HG02970 (cell line): ENCODE data around the gene RAB33B.
"Not testable (repeated sequence)": the region's sequence is repeated elsewhere in the genome, so short reads cannot be mapped to it uniquely, and the experiment has no call there.

Experiments
- ATAC-seq: cut with Tn5 transposase; IDR thresholded peaks from one replicate; pipeline ENCODE4 v1.9.1; 2021; ENCODE audit warnings: mild to moderate bottlenecking, moderate library complexity, moderate number of reproducible peaks; ENCODE audit not compliant: unreplicated experiment, low FRiP score

The RAB33B gene

DNA sequence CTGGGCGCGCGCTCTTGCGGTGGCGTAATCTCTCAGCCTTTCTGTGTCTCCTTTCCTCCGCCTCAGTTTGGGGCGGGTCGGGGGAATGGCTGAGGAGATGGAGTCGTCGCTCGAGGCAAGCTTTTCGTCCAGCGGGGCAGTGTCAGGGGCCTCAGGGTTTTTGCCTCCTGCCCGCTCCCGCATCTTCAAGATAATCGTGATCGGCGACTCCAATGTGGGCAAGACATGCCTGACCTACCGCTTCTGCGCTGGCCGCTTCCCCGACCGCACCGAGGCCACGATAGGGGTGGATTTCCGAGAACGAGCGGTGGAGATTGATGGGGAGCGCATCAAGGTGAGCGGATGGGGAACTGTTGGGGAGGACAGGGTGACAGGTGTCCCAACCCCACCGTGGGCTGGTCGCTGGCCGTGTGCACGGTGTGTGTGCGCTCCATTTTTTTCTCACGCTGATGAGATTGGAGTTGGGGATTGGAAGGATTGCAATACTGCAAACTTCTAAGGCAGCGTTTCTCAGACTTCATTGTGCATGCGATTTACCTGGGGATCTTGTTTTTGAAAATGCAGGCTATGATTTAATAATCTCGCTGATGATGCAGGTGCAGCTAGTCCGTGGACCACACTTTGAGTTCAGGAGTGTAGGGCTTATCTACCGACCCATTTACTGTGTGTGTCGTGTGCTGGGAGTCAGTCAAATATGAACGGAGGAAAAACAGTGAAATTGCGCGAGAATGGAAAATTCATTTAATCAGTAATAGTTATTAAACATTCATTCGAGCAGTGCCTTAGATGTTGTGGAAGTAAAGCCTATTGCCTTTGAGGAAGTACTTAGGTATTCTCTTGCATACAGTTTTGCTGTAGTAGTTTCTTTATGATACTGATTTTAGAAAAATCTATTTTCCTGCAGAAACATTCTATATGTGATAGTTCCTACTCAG is at the start of gene RAB33B:
Gene RAB33B (plus strand): TSS at position 11 of the 935 bp plus-strand sequence. CDS start 75 bp downstream, at position 86.
- no peak for ATAC-seq

DNA sequence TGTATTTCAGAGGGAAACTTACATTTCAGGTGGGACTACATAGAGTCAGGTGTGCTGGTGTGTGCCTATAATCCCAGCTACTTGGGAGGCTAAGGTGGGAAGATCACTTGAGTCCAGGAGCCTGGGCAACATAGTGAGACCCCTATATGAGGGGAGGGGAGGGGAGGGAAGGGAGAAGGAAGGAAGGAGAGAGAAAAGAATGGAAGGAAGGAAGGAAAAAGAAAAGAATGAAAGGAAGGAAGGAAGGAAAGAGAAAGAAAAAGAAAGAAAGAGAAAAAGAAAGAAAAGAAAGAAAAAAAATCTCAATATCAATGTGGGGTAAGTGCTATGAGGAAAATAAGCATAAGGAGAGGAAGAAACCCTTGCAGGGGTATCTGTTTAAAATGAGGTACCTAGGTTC is 43.6 kb upstream of the RAB33B start:
- no peak for ATAC-seq

DNA sequence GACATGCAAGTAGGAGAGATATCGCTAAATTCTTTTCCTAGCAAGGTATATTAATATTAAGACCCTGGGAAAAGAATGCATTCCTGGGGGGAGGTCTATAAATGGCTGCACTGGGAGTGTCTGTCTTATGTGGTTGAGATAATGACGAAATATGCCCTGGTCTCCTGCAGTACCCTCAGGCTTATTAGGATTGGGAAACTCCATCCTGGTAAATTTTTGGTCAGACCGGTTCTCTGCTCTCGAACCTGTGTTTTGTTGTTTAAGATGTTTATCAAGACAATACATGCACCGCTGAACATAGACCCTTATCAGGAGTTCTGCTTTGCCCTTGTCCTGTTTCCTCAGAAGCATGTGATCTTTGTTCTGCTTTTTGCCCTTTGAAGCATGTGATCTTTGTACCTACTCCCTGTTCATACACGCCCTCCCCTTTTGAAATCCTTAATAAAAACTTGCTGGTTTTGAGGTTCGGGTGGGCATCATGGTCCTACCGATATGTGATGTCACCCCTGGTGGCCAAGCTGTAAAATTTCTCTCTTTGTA is 39.2 kb upstream of the RAB33B start:
- not testable (repeated sequence) for ATAC-seq

DNA sequence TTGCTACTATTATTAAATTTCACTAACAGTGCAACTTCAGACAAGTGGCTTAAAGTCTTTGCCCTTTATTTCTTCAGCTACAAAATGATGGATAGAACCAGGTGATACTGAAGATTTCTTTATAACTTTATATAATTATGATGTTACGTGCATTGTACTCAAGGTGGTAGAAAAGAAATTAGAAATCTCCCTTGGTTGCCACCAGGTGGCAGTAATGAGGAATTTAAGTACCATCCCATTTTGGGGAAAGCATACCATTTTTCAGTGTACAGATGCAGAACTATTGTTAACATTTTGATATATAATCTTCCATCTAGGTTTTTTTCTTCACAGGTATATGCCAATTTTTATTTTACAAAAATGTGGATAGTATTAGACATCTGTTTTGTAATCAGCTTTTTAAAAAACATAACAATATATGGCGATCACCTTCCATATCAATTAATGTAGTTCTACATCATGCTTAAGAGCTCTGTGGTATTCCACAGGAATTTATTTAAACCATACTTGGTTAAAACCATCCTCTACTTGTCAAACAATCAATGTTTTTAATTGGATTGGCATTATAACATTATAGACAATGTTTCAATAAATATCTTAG is 37.7 kb upstream of the RAB33B start:
- no peak for ATAC-seq

DNA sequence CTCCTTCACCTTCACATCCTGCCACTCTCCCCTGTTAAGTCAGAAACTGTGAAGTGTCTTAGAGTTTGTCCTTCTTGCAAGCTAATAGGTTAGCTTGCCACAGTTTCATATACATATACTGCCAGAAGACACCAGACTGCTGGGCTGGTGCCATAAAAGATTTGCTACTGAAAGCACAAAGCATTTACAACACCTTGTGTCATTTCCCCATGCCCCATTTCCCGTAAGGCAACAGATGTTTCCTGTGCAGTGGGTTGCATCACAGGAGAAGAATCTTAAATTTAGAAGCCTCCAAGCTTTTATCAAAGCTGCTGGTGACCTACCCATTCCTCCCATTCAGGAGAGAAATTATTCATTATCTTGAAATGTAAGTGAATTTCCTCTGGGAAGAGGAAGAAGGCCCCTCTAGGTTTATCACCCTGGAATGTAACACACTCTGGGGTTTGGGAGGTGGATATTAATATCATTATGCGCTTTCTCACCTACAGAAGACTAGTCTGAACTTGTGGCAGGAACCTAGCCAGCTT is 34.5 kb upstream of the RAB33B start:
- no peak for ATAC-seq

DNA sequence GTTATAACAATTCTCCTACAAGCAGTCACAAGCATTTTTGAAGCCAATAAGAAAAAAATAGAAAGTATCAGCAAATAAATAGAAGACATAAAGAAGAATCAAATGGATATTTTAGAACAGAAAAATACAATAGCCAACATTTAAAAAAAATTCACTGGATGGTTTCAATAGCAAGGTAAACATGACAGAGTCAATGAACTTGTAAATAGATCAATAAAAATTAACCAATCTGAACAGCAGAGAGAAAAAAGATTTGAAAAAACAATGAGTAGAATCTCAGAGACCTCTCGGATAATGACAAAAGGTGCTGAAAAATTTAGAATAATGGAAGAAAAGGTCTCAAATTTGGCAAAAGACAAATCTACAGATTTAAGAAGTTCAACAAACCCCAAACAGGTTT is 33.3 kb upstream of the RAB33B start:
- ATAC-seq = no peak

DNA sequence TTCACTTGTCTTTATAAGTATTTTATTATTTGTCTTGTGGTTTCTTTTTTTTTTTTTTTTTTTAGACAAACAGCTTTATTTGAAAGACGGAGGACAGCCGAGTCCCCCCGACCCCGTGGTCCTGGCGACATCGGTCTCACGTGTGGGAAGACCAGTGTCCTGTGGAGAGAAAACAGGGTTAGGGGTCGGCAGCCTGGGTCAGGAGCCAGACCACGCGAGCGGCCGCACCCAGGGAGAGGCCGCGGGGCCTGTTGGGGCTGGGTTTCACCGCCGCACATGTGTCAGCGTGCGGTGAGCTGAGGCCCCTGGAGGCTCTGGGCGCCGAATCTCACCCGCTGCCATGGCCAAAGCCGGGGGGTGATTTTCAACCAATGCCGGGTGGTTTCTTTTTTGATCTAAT is 17.8 kb upstream of the RAB33B start:
- no peak for ATAC-seq

DNA sequence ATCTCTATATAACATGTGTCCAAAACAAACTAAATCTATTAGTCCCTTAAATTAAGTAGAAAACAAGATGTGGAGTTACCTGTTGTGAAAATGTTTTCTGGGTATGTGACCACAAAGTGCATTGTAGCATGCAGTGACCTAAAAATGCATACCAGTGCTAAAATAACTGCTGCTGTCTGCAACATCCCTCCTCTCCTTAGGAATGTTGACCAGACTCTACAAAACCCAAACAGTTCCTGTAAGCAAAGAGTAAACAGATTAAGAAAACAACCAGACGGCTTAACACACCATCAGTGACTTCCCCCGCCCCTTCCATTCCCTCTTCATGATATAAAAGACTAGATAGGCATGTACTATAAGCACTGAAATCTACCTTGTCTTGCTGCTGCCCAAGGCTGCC is 15.8 kb upstream of the RAB33B start:
- no peak for ATAC-seq

DNA sequence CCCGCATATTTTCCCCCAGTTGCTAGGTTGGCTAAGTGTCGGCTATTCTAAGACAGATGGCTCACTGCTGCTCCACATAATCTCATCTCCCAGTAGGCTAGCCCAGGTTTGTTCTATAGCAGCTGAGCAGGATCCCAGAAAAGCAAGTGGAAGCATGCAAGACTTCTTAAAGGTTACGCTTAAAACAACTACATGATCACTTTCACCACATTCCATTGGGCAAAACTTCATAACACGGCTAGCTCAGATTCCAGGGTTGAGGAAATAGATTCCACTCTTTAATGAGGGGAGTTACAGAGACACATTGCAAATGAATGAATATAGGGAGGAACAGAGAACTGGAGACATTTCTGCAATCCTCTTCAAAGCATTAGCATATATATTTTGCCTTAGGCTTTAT is 12.9 kb upstream of the RAB33B start:
- ATAC-seq = no peak

DNA sequence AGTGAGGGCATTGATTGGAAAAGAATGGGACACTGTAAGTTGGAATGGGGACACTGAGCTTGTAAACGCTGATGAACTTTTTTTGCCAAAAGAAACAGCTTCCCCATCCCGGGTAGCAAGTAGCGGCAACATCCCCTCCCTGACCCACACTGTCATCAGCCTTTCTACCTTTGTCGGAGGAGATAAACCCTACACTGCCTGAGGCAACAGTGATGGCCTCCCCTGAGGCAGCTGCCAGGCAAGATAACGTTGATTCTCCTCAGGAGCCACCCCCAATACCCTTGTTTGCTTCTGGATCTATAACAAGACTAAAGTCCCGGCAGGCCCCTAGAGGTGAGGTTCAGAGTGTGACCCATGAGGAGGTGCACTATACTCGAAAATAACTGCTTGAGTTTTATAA is 10.3 kb upstream of the RAB33B start:
- ATAC-seq = no peak

DNA sequence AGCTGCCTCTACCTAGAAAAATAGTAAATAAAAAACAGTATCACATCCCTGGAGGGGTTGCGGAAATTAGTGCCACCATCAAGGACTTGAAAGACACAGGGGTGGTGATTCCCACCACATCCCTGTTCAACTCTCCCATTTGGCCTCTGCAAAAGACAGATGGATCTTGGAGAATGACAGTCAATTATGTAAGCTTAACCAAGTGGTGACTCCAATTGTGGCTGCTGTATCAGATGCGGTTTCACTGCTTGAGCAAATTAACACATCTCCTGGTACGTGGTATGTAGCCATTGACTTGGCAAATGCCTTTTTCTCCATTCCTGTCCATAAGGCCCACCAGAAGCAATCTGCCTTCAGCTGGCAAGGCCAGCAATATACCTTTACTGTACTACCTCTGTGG is 9.0 kb upstream of the RAB33B start:
- ATAC-seq = not testable (repeated sequence)

DNA sequence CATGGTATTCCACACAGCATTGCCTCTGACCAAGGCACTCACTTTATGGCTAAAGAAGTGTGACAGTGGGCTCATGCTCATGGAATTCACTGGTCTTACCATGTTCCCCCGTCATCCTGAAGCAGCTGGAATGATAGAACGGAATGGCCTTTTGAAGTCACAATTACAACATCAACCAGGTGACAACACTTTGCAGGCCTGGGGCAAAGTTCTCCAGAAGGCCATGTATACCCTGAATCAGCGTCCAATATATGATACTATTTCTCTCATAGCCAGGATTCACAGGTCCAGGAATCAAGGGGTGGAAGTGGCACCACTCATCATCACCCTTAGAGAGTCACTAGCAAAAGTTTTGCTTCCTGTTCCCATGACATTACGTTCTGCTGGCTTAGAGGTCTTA is 6.8 kb upstream of the RAB33B start:
- not testable (repeated sequence) for ATAC-seq

DNA sequence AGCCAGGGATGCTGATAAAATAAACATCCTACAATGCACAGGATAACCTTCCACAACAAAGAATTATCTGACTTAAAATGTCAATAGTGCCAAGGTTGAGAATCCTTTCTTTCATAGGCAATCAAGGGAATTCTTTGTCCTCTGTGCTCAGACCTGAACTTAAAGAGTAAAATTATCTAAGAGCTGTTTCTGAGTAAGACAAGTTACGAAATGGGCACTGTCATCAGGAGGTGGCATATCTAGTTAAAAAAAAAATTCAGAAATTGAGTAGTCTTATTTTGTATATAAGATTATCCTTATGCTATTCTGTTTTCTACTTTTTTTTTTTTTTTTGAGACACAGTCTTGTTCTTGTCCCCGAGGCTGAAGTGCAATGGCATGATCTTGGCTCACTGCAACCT is 3.3 kb upstream of the RAB33B start:
- no peak for ATAC-seq

DNA sequence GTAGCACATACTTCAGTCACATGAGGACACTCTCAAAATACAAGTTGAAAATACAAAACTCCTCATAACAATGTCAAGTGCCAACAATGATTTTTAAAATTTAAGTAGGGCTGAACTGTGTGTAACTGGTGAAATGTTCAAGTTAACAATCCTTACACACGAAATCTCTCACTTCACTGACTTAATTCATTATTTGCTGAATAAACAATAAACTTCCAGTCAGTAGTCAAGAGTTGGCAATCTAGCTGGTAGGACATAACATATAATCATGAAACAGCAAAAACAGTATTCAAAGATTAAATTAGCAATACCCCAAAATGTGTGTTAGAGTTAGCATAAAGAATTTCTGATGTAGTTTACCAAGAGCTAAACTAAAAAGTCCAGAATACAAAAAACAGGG is 1.9 kb upstream of the RAB33B start:
- ATAC-seq = no peak

DNA sequence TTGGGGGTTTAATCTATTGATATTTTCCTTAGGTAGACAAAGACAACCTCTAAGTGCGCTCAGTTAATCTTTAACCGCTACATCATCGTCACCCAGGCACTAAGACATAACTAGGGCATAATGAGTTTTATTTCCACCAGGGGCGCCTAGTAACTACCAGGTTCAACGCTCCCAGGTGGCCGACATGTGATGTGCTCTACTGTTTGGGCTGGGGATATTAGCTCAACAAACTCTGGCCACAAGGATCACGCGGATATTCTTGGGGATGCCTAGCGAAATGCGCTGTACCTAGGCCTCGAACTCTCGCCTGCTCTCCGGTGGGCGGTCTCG is 915 bp upstream of the RAB33B start:
- ATAC-seq = peak; percentile 45

DNA sequence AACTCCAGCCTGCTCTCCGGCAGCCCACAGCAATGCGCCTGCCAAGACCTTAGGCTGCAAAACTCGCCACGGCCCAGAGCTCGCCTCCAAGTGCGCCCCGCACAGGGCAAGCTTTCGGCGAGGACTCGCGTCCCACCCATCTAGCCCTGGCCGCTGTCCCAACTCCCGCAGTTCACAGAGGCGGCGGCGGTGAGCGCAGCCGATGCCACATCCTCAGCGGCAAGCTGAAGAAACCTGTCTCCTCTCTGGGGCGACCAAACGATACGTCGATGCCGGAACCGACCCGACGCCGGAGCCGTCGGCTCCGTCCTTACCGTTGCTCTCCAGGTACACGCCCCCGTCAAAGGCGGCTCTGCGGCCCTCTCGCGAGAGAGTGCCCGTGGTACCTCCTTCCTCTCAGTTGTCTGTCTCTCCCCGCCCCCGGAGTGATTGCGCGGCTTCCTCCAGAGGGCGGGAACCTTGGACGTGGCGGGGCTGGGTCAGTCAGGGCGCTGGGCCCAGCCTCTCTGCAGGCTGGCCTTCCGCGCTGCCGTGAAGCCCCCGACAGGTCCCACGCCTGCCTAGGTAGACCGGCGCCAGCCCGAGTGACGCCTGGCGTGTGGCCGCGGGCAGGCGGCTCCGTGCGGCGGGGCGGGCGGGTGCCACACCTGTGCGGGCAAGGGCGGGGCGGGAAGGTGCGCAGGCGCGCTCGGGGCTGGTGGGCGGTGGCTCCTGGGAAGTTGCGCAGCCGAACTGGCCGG is 380 bp upstream of the RAB33B start:
- ATAC-seq = peak; percentile 91

DNA sequence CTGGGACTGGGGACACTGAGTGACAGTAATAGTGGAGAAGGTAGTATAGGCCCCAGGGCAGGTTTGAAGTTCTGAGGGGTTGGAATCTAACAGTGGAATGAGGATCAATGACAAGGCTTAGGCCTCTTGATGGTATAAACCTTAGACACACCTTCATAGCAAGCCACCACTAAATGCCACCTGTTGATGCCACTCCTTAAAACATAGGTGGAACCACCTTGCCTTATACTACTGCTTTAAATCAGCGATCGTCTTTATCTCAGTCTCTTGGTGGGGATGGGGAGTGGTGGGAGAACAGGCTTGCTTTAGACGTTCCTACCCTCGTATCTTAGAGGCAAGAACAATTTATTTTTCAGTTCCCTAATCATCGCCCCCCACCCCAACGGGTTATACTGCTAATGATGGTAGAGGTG is 1.2 kb downstream of the RAB33B start:
- ATAC-seq = no peak

DNA sequence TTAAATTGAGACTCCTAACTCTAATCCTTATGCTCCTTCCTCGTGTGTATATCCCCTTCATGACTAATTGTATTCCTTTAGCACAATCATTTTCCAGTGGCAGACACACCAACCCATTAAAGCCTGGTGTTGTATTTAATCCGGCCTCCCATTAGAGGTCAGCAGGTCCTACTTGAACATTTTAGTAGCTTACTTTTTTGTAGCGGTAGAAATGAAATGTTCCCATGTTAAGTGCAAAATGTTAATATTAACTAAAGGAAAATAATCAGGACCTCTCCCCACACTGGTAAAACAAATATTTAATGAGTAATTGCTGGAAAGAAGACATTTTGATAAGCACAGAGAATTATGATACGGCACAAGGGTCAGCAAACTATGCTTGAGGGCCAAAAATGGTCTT is 3.4 kb downstream of the RAB33B start:
- no peak for ATAC-seq

DNA sequence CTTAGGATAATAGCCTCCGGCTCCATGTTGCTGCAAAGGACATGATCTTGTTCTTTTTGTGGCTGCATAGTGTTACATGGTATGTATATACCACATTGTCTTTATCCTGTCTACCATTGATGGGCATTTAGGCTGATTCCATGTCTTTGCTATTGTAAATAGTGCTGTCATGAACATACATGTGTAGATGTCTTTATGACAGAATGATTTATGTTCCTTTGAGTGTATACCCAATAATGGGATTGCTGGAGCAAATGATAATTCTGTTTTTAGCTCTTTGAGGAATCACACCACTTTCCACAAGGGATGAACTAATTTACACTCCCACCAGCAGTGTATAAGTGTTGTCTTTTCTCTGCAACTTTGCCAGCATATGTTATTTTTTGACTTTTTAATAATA is 4.6 kb downstream of the RAB33B start:
- no peak for ATAC-seq

DNA sequence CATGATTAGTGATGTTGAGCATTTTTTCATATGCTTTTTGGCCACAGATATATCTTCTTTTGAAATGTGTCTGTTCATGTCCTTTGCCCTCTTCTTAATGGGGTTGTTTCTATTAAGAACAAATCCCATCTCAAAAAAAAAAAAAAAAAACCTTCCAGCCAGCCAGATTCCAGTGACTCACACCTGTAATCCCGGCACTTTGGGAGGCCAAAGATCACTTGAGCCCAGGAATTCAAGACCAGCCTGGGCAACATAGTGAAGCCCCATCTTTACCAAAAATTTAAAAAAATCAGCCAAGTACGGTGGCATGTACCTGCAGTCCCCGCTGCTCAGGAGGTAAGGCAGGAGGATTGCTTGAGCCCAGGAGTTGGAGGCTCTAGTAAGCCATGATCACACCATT is 5.1 kb downstream of the RAB33B start:
- no peak for ATAC-seq

DNA sequence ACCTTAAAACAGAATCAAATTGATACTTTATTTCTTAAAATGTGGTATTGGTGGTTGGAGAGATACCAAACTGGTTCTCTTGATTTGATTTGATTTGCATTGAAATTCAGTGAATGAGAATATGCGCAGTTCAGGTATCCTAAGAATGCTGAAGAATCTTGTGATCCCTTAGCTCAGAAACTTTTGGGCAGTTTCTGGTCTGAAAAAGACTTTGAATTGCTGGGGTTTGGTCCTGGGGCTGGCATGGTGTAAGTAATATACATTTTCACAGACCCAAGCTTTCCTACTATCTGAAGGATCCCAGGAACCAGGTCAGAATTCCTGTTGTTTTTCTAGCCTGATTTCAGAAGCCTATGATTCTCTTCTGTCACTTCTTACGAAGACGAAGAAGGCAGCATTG is 6.6 kb downstream of the RAB33B start:
- no peak for ATAC-seq
